Measurements from ENCODE around the gene MLST8. TPM values are rescaled to one million over a fixed set of nuclear protein-coding genes. Genes with fewer than 3 reads are reported as not detected.
A peak's percentile ranks its signal among the peaks of the same experiment; 100 is the strongest.

Gene MLST8
- total RNA-seq, 1 donor from 2014 or later = 38.7 TPM

DNA sequence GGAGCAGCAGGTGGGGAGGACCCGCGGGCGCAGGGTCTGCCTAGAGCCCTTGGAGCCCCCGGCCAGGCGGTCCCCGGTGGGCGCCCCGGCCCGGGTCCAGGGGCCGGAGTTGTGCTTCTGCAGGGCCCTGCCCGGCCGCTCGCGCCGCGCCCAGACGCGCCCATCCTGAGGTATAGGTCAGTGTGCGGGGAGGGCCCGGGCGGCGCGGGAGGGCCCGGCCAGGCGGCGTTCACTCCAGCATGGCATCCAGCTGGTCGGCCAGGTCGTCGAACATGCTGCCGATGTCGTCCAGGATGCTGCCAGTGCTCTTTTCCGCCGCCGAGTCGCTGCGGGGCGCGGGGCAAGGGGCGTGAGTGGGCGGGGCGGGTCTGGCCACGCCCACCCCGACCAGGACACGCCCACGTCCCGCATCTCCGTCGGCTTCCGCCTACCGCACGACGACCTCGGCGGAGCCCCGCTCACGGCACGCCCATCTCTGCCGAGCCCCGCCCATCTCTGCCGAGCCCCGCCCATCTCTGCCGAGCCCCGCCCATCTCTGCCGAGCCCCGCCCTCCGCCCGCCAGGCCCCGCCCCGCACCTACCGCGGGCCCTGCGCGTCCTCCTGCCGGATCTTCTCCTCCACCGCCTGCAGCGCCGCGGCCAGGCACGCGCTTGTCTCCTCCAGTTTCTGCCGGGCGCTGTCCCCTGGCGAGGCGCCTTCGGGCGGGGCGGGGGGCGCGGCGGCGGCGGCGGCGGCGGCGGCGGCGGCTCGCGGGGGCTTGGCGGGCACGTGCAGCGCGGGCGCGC, 26.7 kb upstream of the MLST8 start:
- ChIA-PET POLR2A (no interaction called here), CTCF (no interaction called here)
- DNase-seq (no peak), ATAC-seq (ENCODE audit: low read depth) (peak; percentile 59)
- H3K9me3 Mint-ChIP-seq = no peaks in the 10 kb centered on the region
- intact Hi-C loops (cut with micrococcal nuclease) = no loop called here
- no peaks in the 10 kb centered on the region for H3K27me3 Mint-ChIP-seq
- H3K4me3 Mint-ChIP-seq = no peak overlapping the region
- TF ChIP-seq, protein P1, sequence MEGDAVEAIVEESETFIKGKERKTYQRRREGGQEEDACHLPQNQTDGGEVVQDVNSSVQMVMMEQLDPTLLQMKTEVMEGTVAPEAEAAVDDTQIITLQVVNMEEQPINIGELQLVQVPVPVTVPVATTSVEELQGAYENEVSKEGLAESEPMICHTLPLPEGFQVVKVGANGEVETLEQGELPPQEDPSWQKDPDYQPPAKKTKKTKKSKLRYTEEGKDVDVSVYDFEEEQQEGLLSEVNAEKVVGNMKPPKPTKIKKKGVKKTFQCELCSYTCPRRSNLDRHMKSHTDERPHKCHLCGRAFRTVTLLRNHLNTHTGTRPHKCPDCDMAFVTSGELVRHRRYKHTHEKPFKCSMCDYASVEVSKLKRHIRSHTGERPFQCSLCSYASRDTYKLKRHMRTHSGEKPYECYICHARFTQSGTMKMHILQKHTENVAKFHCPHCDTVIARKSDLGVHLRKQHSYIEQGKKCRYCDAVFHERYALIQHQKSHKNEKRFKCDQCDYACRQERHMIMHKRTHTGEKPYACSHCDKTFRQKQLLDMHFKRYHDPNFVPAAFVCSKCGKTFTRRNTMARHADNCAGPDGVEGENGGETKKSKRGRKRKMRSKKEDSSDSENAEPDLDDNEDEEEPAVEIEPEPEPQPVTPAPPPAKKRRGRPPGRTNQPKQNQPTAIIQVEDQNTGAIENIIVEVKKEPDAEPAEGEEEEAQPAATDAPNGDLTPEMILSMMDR (IDR thresholded peaks at IDR 0.05) = no peak
- H3K36me3 Mint-ChIP-seq (ENCODE audit: low read depth) = peaks cover 29% of the 10 kb centered on the region
- no peak overlapping the region for H3K27ac Mint-ChIP-seq
- peaks cover 2% of the 10 kb centered on the region for H3K4me1 Mint-ChIP-seq

DNA sequence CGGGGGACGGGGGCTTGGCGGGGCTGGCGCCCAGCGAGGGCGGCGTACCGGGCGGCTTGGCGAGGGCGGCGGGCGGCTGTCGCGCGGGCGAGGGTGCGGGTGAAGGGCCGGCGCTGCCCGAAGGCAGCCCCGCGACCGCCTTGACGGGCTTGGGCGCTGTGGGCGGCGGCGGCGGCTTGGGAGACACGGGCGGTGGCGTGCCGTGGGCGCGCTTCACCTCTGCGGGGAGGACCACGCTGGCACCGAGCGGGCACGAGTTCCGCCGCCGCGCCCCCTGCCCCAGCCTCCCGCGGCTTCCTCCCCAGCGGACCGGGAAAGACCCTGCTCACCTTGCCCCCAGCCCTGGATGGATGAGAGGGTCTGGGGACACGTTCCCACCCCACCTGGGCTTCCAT, 26.1 kb upstream of the MLST8 start:
- intact Hi-C loops (cut with micrococcal nuclease) = no loop called here
- Mint-ChIP-seq H3K36me3 (ENCODE audit: low read depth) (peaks cover 25% of the 10 kb centered on the region), H3K9me3 (no peaks in the 10 kb centered on the region), H3K27ac (no peak overlapping the region), H3K4me1 (peaks cover 4% of the 10 kb centered on the region), H3K27me3 (no peaks in the 10 kb centered on the region), H3K4me3 (no peak overlapping the region)
- POLR2A ChIA-PET = no interaction called here
- CTCF ChIA-PET = no interaction called here
- TF ChIP-seq, protein P1 (IDR thresholded peaks at IDR 0.05) = no peak
- DNase-seq = no peak
- ATAC-seq (ENCODE audit: low read depth) = no peak

DNA sequence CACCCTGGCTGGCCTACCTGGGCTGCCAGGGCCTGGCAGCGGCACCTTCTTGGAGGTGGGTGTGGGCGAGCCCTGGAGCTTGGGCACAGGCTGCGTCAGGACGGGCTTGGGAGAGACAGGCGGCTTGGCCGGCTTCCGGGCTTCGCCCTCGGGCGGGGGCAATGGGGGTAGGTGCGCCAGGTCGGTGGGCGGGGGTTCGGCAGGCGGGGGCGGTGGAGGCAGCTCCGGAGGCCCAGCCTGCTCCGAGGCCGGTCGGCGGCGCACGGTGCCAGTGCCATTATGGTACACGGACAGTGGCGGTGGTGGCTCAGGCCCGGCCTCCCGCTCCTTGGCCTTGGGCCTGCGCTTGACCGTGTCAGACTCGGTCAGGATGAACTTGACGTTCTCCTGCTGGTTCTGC, 25.7 kb upstream of the MLST8 start:
- no peak overlapping the region for H3K27ac Mint-ChIP-seq
- no peaks in the 10 kb centered on the region for H3K27me3 Mint-ChIP-seq
- POLR2A ChIA-PET = no interaction called here
- peaks cover 4% of the 10 kb centered on the region for H3K4me1 Mint-ChIP-seq
- no peak overlapping the region for H3K4me3 Mint-ChIP-seq
- intact Hi-C loops (cut with micrococcal nuclease) = no loop called here
- peaks cover 21% of the 10 kb centered on the region for H3K36me3 Mint-ChIP-seq (ENCODE audit: low read depth)
- no peaks in the 10 kb centered on the region for H3K9me3 Mint-ChIP-seq
- TF ChIP-seq, protein P1 (IDR thresholded peaks at IDR 0.05) = no peak
- no peak for DNase-seq
- CTCF ChIA-PET = no interaction called here
- no peak for ATAC-seq (ENCODE audit: low read depth)

DNA sequence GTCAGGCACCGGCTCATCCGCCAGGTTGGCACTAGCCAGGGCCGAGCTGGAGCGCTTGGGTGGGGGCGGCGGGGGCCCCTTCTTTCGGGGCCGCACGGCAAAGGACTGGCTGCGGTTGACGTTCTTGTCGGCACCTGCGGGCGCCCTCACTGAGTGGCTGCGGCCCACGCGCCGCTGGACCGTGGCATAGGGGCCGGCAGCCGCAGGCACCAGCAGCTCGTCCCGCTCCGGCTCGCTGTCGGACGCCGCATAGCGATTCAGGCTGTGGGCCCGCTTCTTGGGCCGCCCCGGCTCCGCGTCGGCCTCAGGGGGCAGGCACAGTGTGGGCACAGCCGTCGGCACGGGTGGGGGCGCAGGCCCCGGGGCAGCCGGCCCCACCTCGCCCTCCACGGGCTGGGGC, 24.8 kb upstream of the MLST8 start:
- ChIA-PET CTCF (no interaction called here), POLR2A (no interaction called here)
- peaks cover 16% of the 10 kb centered on the region for H3K36me3 Mint-ChIP-seq (ENCODE audit: low read depth)
- no peaks in the 10 kb centered on the region for H3K9me3 Mint-ChIP-seq
- H3K4me3 Mint-ChIP-seq = no peak overlapping the region
- TF ChIP-seq, protein P1 (IDR thresholded peaks at IDR 0.05) = no peak
- intact Hi-C loops (cut with micrococcal nuclease) = no loop called here
- H3K4me1 Mint-ChIP-seq = peaks cover 4% of the 10 kb centered on the region
- H3K27ac Mint-ChIP-seq = no peak overlapping the region
- H3K27me3 Mint-ChIP-seq = no peaks in the 10 kb centered on the region
- DNase-seq (no peak), ATAC-seq (ENCODE audit: low read depth) (no peak)

DNA sequence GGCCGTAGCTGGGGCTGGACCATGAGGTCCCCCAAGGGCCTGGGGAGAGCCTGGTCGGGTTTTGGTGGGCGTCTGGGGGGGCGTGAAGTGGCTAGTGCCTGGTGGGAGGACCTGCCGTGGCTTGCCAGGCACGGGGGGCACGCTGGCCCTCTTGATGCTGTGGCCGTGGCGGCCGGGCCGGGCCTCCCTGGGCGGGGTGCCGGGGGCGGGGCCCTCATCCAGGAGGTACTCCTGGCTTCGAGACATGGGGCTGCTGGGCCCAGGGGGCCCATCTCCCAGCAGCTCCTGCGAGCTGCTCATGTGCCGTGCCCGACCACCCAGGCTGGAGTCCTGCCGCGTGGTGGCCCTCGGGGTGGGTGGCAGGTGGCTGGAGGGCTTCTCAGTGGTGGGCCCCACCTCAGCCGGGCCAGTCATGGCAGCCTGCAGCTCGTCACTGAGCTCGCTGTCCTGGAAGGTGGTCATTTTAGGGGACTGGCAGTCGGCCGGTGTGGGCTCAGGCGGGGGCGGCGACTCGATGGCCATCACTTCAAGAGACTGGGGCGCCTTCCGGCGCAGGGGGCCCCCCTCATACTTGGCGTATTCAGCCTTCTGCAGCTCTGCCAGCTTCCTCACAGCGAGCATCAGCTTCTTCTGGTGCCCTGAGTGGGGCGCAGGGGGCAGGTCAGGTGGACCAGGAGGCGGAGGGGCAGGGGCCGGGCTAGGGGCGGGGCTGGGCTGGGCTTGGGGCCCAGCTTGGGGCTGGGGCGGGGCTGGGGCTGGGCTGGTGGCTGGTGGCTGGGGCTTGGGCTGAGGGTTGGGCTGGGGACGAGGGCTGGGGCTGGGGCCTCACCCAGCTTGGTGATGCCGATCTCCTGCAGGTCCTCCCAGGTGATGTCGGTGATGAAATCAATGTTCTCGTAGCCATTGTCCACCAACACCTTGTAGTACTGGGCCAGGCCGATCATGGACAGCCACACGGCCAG, 24.0 kb upstream of the MLST8 start:
- Mint-ChIP-seq H3K4me1 (peaks cover 4% of the 10 kb centered on the region), H3K4me3 (no peak overlapping the region), H3K36me3 (ENCODE audit: low read depth) (peaks cover 9% of the 10 kb centered on the region), H3K27ac (no peak overlapping the region), H3K9me3 (no peaks in the 10 kb centered on the region), H3K27me3 (no peaks in the 10 kb centered on the region)
- POLR2A ChIA-PET = interaction anchor here (1.2 kb wide), 1 partner anchor 26 kb away, joined by 3 read pairs; the partner anchor contains the start of gene TRAF7
- intact Hi-C loops (cut with micrococcal nuclease) = no loop called here
- no peak for DNase-seq
- TF ChIP-seq, protein P1 (IDR thresholded peaks at IDR 0.05) = no peak
- ATAC-seq (ENCODE audit: low read depth) = no peak
- CTCF ChIA-PET = no interaction called here
